ENCODE measurements around the gene TTC4.

DNA sequence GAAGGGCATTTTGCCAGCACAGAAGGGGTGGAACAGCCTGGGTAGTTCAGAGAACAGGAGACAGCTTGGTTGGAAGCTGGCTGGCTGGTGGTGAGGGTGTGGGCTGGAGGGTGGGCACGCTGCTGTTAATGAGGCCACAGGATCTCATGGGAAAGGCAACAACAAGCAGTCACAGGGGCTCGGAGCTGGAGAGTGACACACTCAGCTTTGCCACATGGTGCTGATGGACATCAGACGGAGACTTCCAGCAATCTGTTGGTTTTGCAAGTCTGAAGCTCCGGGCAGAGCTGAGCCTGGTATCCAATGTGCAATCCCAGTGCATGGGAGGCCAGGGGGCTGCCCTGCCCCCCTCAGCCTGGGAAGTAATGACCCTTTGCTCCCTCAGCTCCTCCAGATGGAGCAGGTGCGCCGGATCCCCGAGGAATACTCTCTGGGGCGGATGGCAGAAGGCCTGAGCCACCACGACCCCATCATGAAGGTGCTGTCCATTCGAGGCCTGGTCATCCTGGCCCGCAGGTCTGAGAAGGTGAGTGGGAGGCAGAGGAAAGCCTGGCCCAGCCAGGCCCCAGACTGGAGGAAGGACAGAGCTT is 15.6 kb upstream of the TTC4 start:
- TF ChIP-seq MAFK (IDR thresholded peaks at IDR 0.05; ENCODE audit: low read depth, low read length): no peak
- no peak for TF ChIP-seq CTCF (conservative IDR thresholded peaks at IDR 0.05; ENCODE audit: low read depth, low read length)
- no peak for TF ChIP-seq POLR2A (IDR thresholded peaks at IDR 0.05; ENCODE audit: low read depth, low read length)
- no peak for TF ChIP-seq MXI1 (IDR thresholded peaks at IDR 0.05; ENCODE audit: borderline replicate concordance, low read depth, low read length)
- TF ChIP-seq RAD21 (IDR thresholded peaks at IDR 0.05; ENCODE audit: low read length): no peak
- TF ChIP-seq, protein P1, sequence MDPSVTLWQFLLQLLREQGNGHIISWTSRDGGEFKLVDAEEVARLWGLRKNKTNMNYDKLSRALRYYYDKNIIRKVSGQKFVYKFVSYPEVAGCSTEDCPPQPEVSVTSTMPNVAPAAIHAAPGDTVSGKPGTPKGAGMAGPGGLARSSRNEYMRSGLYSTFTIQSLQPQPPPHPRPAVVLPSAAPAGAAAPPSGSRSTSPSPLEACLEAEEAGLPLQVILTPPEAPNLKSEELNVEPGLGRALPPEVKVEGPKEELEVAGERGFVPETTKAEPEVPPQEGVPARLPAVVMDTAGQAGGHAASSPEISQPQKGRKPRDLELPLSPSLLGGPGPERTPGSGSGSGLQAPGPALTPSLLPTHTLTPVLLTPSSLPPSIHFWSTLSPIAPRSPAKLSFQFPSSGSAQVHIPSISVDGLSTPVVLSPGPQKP (IDR thresholded peaks at IDR 0.05; ENCODE audit: borderline replicate concordance, low read depth, low read length): no peak
- no peak for TF ChIP-seq FOS (IDR thresholded peaks at IDR 0.05; ENCODE audit: low read depth, low read length)
- TF ChIP-seq USF2 (IDR thresholded peaks at IDR 0.05; ENCODE audit: low read depth, low read length): no peak

Measured in IMR-90 (cell line).